HG02840 (cell line): Measurements from ENCODE around the gene FLOT1.

Experiments
- ATAC-seq: cut with Tn5 transposase; IDR thresholded peaks from one replicate; pipeline ENCODE4 v1.9.1; 2021; ENCODE audit warnings: mild to moderate bottlenecking, moderate library complexity, moderate number of reproducible peaks; ENCODE audit not compliant: unreplicated experiment, low FRiP score

The FLOT1 gene

DNA sequence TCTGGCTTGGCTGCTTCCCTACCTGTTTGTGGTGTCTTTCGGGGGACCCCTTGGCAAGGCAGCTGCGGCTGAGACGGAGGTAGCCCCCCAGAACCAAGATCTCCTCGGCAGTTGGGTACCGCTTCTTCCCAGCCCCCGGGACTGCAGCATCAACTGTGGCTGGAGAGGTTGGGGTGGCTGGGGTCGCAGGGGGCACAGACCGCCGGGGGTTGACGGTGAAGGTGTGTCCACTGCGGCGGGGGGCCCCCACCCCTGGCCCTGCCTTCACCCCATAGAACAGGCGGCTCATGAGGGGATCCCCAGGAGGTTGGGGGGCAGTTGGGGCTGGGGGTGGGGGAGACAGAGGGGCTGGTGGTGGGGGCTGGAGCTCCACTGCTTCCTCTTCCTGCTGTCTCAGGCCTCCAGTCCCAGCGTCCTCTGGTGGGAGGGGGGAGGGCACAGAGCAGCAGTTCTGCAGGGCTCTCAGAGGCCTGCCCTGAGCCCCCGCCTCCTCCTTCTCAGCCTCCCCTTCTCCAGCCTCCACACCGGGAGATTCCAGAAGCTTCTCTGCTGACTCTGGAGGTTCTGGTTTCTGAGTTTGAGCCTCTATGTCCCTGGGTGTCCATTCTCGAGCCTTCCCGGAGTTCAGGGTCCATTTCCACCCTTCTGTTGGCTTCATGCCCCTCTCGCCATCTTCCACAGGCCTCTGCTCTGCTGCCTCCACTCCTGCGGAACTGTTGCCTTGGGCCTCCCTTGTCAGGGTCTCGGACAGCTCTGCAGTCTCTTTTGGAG, 57.9 kb downstream of the FLOT1 start:
- ATAC-seq: no peak

- no peak for ATAC-seq
These were observed 58.5 kb downstream of the FLOT1 start for GRCh38 chr6:30683980-30684338.

GRCh38 chr6:30683183-30683979, 59.1 kb downstream of the FLOT1 start:
- no peak for ATAC-seq

GRCh38 chr6:30682143-30683117, 60.1 kb downstream of the FLOT1 start:
- ATAC-seq: peak; percentile 31

DNA sequence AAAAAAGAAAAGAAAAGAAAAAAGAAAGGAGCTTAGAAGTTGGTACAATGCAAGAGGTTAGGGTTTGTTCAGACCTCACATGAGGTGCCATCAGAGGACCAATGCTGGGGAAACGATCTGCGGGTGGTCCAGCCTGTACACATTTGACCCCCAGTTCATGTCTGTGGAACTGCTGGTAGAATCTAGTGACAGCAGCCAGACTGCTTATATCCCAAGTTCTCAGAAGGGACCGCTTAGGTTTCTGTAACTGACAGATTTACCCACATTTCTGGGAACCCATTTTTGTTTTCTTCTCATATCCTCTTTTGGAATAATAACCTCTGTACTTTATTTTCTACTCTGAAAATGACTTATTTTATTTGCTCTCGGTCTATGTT, 60.7 kb downstream of the FLOT1 start:
- no peak for ATAC-seq

DNA sequence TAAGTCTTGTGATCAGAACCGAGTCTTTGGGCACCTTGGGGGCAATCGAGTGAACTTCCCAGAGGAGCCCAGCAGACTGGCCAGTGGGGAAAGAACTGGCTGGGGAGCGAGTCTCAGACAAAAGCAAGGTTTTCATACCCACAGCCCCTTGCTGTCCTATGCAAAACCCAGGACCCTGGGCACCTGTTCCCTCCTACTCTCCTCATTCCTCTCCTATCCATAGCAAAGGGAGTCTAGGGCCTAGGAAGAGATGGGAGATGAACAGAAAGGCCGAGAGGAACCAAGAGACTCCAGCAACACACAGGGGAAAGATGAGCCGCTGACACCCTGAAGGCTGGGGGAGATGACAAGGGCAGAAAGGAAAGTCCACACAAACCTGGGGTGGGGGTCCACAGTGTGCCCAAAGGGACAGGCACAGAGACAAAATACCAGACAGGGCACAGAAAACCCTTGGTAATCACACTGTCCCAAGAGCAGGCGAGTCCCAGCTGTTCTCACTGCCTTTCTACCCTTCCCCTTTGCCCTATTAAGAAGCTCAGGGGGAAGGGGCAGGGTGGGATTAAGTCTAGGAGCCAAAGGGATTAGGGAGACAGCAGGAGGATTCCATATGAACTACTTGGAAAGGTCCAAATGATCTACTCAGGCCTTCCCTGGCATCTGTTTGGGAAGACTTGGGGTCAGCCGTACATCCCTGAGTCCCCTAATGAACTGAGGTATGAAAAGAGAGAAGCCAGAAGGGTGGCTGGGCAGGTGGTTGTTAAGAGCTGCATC, 62.5 kb downstream of the FLOT1 start:
- no peak for ATAC-seq

GRCh38 chr6:30678964-30679726, 63.3 kb downstream of the FLOT1 start:
- ATAC-seq: no peak
